ENCODE measurements around the gene ELP6. TPM values are rescaled to one million over a fixed set of nuclear protein-coding genes. Genes with fewer than 3 reads are reported as not detected.

ELP6 gene
- total RNA-seq, 4 donors from 2014 or later: 16.9 to 31.1 (median 26.6) TPM

GRCh38 chr3:47504113-47504512, 9.4 kb downstream of the ELP6 start:
- H3K27me3 ChIP-seq: no peaks in the 10 kb centered on the region
- DNase-seq (no peak), ATAC-seq (no peak)
- H3K4me3 ChIP-seq: no peak overlapping the region
- no peak for TF ChIP-seq CTCF (IDR thresholded peaks at IDR 0.05 in 4 of 5, conservative IDR thresholded peaks at IDR 0.05 in 1 of 5)
- H3K9me3 ChIP-seq: no peaks in the 10 kb centered on the region
- in situ Hi-C loops (cut with MboI; ENCODE audit: low sequenced_read_pairs in 4 of 4) (no loop called here), intact Hi-C loops (cut with DNase I; ENCODE audit: low total_unique reads) (no loop called here)
- H3K4me1 ChIP-seq: no peaks in the 10 kb centered on the region
- H3K27ac ChIP-seq: no peak overlapping the region
- peaks cover 3 to 71% of the 10 kb centered on the region in 2 donors for H3K36me3 ChIP-seq

- DNase-seq (no peak), ATAC-seq (no peak)
- in situ Hi-C loops (cut with MboI; ENCODE audit: low sequenced_read_pairs in 4 of 4) (no loop called here), intact Hi-C loops (cut with DNase I; ENCODE audit: low total_unique reads) (no loop called here)
- H3K27me3 ChIP-seq: no peaks in the 10 kb centered on the region
- H3K9me3 ChIP-seq: no peaks in the 10 kb centered on the region
- no peak for TF ChIP-seq CTCF (IDR thresholded peaks at IDR 0.05 in 4 of 5, conservative IDR thresholded peaks at IDR 0.05 in 1 of 5)
- TF ChIP-seq POLR2A (IDR thresholded peaks at IDR 0.05): no peak
- no peak overlapping the region for H3K27ac ChIP-seq
- H3K4me3 ChIP-seq: no peak overlapping the region
- no peaks in the 10 kb centered on the region for H3K4me1 ChIP-seq
- H3K36me3 ChIP-seq: peaks cover 3 to 73% of the 10 kb centered on the region in 2 donors
Measured at GRCh38 chr3:47503033-47503432, 10.5 kb downstream of the ELP6 start.

GRCh38 chr3:47496892-47497291, 16.6 kb downstream of the ELP6 start:
- no peak for ATAC-seq
- in situ Hi-C loops (cut with MboI; ENCODE audit: low sequenced_read_pairs in 4 of 4): no loop called here

GRCh38 chr3:47495886-47496285, 17.6 kb downstream of the ELP6 start:
- H3K4me1 ChIP-seq: no peaks in the 10 kb centered on the region
- H3K36me3 ChIP-seq: peaks cover 0 to 59% of the 10 kb centered on the region in 2 donors
- ATAC-seq (no peak), DNase-seq (no peak)
- H3K4me3 ChIP-seq: no peak overlapping the region
- in situ Hi-C loops (cut with MboI; ENCODE audit: low sequenced_read_pairs in 4 of 4): no loop called here
- H3K27ac ChIP-seq: no peak overlapping the region
- no peaks in the 10 kb centered on the region for H3K9me3 ChIP-seq
- no peaks in the 10 kb centered on the region for H3K27me3 ChIP-seq
- intact Hi-C loops (cut with DNase I; ENCODE audit: low total_unique reads): no loop called here
- TF ChIP-seq POLR2A (IDR thresholded peaks at IDR 0.05) (no peak), CTCF (IDR thresholded peaks at IDR 0.05 in 4 of 5, conservative IDR thresholded peaks at IDR 0.05 in 1 of 5) (no peak)

More at GRCh38 chr3:47496892-47497291, 16.6 kb downstream of the ELP6 start:
- TF ChIP-seq POLR2A (IDR thresholded peaks at IDR 0.05): no peak
- TF ChIP-seq CTCF (IDR thresholded peaks at IDR 0.05 in 4 of 5, conservative IDR thresholded peaks at IDR 0.05 in 1 of 5): no peak
- Histone ChIP-seq H3K27me3 (no peaks in the 10 kb centered on the region), H3K4me3 (no peak overlapping the region), H3K36me3 (peaks cover 0 to 69% of the 10 kb centered on the region in 2 donors), H3K9me3 (no peaks in the 10 kb centered on the region), H3K4me1 (no peaks in the 10 kb centered on the region), H3K27ac (no peak overlapping the region)
- intact Hi-C loops (cut with DNase I; ENCODE audit: low total_unique reads): no loop called here
- DNase-seq: no peak

GRCh38 chr3:47495111-47495510, 18.4 kb downstream of the ELP6 start:
- in situ Hi-C loops (cut with MboI; ENCODE audit: low sequenced_read_pairs in 4 of 4): no loop called here
- H3K4me3 ChIP-seq: no peak overlapping the region
- H3K27me3 ChIP-seq: no peaks in the 10 kb centered on the region
- H3K27ac ChIP-seq: no peak overlapping the region
- intact Hi-C loops (cut with DNase I; ENCODE audit: low total_unique reads): no loop called here
- no peaks in the 10 kb centered on the region for H3K9me3 ChIP-seq
- ATAC-seq (no peak), DNase-seq (no peak)
- no peaks in the 10 kb centered on the region for H3K4me1 ChIP-seq
- H3K36me3 ChIP-seq: peaks cover 0 to 51% of the 10 kb centered on the region in 2 donors
- no peak for TF ChIP-seq CTCF (IDR thresholded peaks at IDR 0.05 in 4 of 5, conservative IDR thresholded peaks at IDR 0.05 in 1 of 5)
- TF ChIP-seq POLR2A (IDR thresholded peaks at IDR 0.05): no peak
